SK-N-SH treated with all-trans-retinoic acid at 6 μM for 48 hours (cell line): Measurements from ENCODE around the gene GAPVD1.

Source experiments
- ZFP3 ChIP-seq: fragments of 250-450 bp; sonication (Bioruptor Pico); IDR thresholded peaks from 2 replicates; pipeline ENCODE4 v1.5.0; 2020; ENCODE audit warnings: mild to moderate bottlenecking, moderate library complexity
- ZNF70 ChIP-seq: fragments of 450-650 bp; formaldehyde crosslinking; IDR thresholded peaks from 2 replicates; pipeline ENCODE4 v1.5.0; 2020; ENCODE audit warnings: mild to moderate bottlenecking, moderate library complexity

DNA sequence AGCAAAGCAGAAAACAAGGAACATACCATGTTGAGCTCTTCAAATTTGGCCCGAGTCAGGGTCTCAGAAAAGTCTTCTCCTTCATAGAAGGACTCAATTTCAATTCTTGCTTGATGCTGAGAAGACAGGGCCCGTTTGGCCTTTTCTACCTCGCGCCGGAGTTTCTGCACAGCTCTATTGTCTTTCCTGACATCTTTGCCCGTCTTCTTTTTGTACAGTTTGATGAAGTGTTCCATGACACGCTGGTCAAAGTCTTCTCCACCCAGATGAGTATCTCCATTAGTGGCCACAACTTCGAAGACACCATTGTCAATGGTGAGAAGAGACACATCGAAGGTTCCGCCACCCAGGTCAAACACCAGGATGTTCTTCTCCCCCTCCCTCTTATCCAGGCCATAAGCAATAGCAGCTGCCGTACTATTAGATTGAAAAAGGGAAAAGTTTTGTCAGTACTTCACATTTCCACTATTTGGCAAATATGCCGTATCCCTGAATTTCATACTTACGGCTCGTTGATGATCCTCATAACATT, 22.6 kb upstream of the GAPVD1 start:
- no peak for TF ChIP-seq ZNF70 (CRISPR knock-in tag)
- TF ChIP-seq ZFP3 (CRISPR knock-in tag), result no peak
